H1 (cell line): ENCODE results near the gene OR12D3. TPM values are rescaled to one million over a fixed set of nuclear protein-coding genes. Genes with fewer than 3 reads are reported as not detected.

Source experiments
- CTCF ChIA-PET: fragments of 300-600 bp; sonication (Branson Sonifier 250); formaldehyde crosslinking; loops from one replicate; lab custom pipeline; 2021; ENCODE audit not compliant: partially characterized antibody; lab: Charles Lee
- POLR2A ChIA-PET: fragments of 300-600 bp; sonication (Branson Sonifier 250); formaldehyde crosslinking; loops from one replicate; lab custom pipeline; 2021; ENCODE audit warnings: inconsistent platforms; ENCODE audit not compliant: partially characterized antibody; lab: Charles Lee
- DNase-seq, 2 experiments: peaks; one replicate each; pipeline versions ENCODE4 v3.0.0 to v3.0.0-alpha.2; 2010 to 2022; ENCODE audit warnings: low spot score in 2 of 2, low read depth in 1 of 2, mixed read lengths in 1 of 2
- FAIRE-seq: peaks from 2 replicates; lab custom pipeline; 2011; peaks lifted over from hg19 to GRCh38; lab: Jason Lieb, UNC
- H2AFZ ChIP-seq: 2 replicates; pipeline ENCODE4 v1.8.1; 2012; ENCODE audit warnings: low read length, inconsistent platforms
- H2AK5ac ChIP-seq: 2 replicates; pipeline ENCODE4 v1.6.1; 2013; ENCODE audit warnings: low read depth, low read length
- H2BK120ac ChIP-seq: replicated peaks from 2 replicates; pipeline ENCODE3; 2013; ENCODE audit warnings: low read depth, low read length, inconsistent platforms
- H2BK12ac ChIP-seq: 2 replicates; pipeline ENCODE4 v1.6.1; 2013; ENCODE audit warnings: low read depth, low read length
- H2BK15ac ChIP-seq: 2 replicates; pipeline ENCODE4 v1.6.1; 2013; ENCODE audit warnings: low read length
- H2BK20ac ChIP-seq: 2 replicates; pipeline ENCODE4 v1.6.1; 2013; ENCODE audit warnings: low read length
- H2BK5ac ChIP-seq: 2 replicates; pipeline ENCODE4 v1.6.1; 2013; ENCODE audit warnings: low read depth, low read length
- H3K14ac ChIP-seq: 2 replicates; pipeline ENCODE4 v1.6.1; 2013; ENCODE audit warnings: inconsistent platforms; ENCODE audit not compliant: insufficient read length
- H3K18ac ChIP-seq: 2 replicates; pipeline ENCODE4 v1.6.1; 2013; ENCODE audit warnings: low read length; ENCODE audit errors: extremely low read depth
- H3K23ac ChIP-seq: 2 replicates; pipeline ENCODE4 v1.6.1; 2013; ENCODE audit warnings: inconsistent platforms; ENCODE audit not compliant: insufficient read length
- H3K23me2 ChIP-seq: 2 replicates; pipeline ENCODE4 v1.6.1; 2013; ENCODE audit warnings: low read depth, low read length
- H3K27ac ChIP-seq: 2 replicates; pipeline ENCODE4 v1.6.1; 2011; ENCODE audit warnings: low read depth, low read length, inconsistent platforms
- H3K27me3 ChIP-seq, 4 experiments: replicated peaks in 1 of 4; 1 replicate in 1 of 4; 2 replicates in 3 of 4; pipeline versions ENCODE4 v1.6.1 to v1.8.1; 2011 to 2013; ENCODE audit warnings: low read length in 3 of 4, mild to moderate bottlenecking in 3 of 4, inconsistent platforms in 2 of 4, mixed read lengths in 2 of 4, moderate library complexity in 1 of 4; ENCODE audit not compliant: control insufficient read depth in 3 of 4, insufficient read depth in 3 of 4; ENCODE audit errors: extremely low read depth in 1 of 4
- H3K36me3 ChIP-seq, 4 experiments: 2 replicates each; pipeline versions ENCODE4 v1.6.1 to v1.8.1; 2011 to 2013; ENCODE audit warnings: mild to moderate bottlenecking in 4 of 4, low read length in 3 of 4, moderate library complexity in 2 of 4, control low read depth in 1 of 4, inconsistent platforms in 1 of 4; ENCODE audit not compliant: insufficient read depth in 4 of 4, control insufficient read depth in 2 of 4
- H3K4ac ChIP-seq: replicated peaks from 2 replicates; pipeline ENCODE3; 2013; ENCODE audit warnings: low read length, low read depth, mixed read lengths, inconsistent platforms; ENCODE audit not compliant: insufficient read length
- H3K4me1 ChIP-seq, 4 experiments: replicated peaks in 1 of 4; 1 replicate in 1 of 4; 2 replicates in 3 of 4; pipeline versions ENCODE4 v1.6.1 to v1.8.1; 2011 to 2013; ENCODE audit warnings: low read length in 3 of 4, inconsistent platforms in 2 of 4, mixed read lengths in 1 of 4; ENCODE audit not compliant: insufficient read depth in 4 of 4, control insufficient read depth in 3 of 4
- H3K4me2 ChIP-seq, 2 experiments: 2 replicates each; pipeline versions ENCODE4 v1.6.1 to v1.8.1; 2011 to 2013; ENCODE audit warnings: low read depth in 2 of 2, low read length in 2 of 2, control low read depth in 1 of 2, inconsistent platforms in 1 of 2, mild to moderate bottlenecking in 1 of 2; ENCODE audit not compliant: insufficient read depth in 1 of 2
- H3K4me3 ChIP-seq, 4 experiments: fragments of 200-600, 300-600 bp in 1 of 4; sonication (generic), shearing (Covaris generic), sonication (Bioruptor Twin) in 1 of 4; 2 replicates each; pipeline versions ENCODE4 v1.5.1 to v1.8.1; 2011 to 2016; ENCODE audit warnings: low read length in 4 of 4, low read depth in 3 of 4, control low read depth in 2 of 4, inconsistent platforms in 2 of 4, mild to moderate bottlenecking in 2 of 4, mixed read lengths in 1 of 4, moderate library complexity in 1 of 4; ENCODE audit not compliant: insufficient read depth in 2 of 4; ENCODE audit errors: extremely low read depth in 1 of 4
- H3K56ac ChIP-seq: replicated peaks from 2 replicates; pipeline ENCODE3; 2013; ENCODE audit warnings: low read depth, mild to moderate bottlenecking, mixed read lengths, low read length, inconsistent platforms; ENCODE audit not compliant: insufficient read length
- H3K79me1 ChIP-seq: 2 replicates; pipeline ENCODE4 v1.6.1; 2013; ENCODE audit warnings: low read depth, low read length, control low read depth
- H3K79me2 ChIP-seq, 2 experiments: 2 replicates each; pipeline versions ENCODE4 v1.6.1 to v1.8.1; 2012 to 2013; ENCODE audit warnings: low read length in 2 of 2, mild to moderate bottlenecking in 2 of 2, inconsistent platforms in 1 of 2; ENCODE audit not compliant: insufficient read depth in 2 of 2, control insufficient read depth in 1 of 2
- H3K9ac ChIP-seq, 4 experiments: replicated peaks in 1 of 4; 1 replicate in 1 of 4; 2 replicates in 3 of 4; pipeline versions ENCODE4 v1.6.1 to v1.8.1; 2011 to 2013; ENCODE audit warnings: low read depth in 3 of 4, low read length in 3 of 4, control low read depth in 2 of 4, mild to moderate bottlenecking in 2 of 4, moderate library complexity in 2 of 4, inconsistent platforms in 1 of 4; ENCODE audit errors: extremely low read depth in 1 of 4
- H3K9me3 ChIP-seq, 2 experiments: 2 replicates each; pipeline versions ENCODE4 v1.6.1 to v1.8.1; 2012 to 2013; ENCODE audit warnings: mild to moderate bottlenecking in 2 of 2, moderate library complexity in 2 of 2, control low read depth in 1 of 2, inconsistent platforms in 1 of 2, low read depth in 1 of 2, low read length in 1 of 2, mixed read lengths in 1 of 2; ENCODE audit not compliant: insufficient read depth in 2 of 2
- H4K20me1 ChIP-seq, 2 experiments: replicated peaks in 1 of 2; 2 replicates each; pipeline versions ENCODE3 to v1.8.1; 2011 to 2013; ENCODE audit warnings: inconsistent platforms in 2 of 2, low read length in 2 of 2, mild to moderate bottlenecking in 1 of 2; ENCODE audit not compliant: insufficient read depth in 2 of 2, control insufficient read depth in 1 of 2
- H4K5ac ChIP-seq: 2 replicates; pipeline ENCODE4 v1.6.1; 2013; ENCODE audit warnings: low read length, low read depth, mixed read lengths, inconsistent platforms; ENCODE audit not compliant: insufficient read length
- H4K8ac ChIP-seq: 2 replicates; pipeline ENCODE4 v1.8.0; 2013; ENCODE audit warnings: mild to moderate bottlenecking, moderate library complexity, low read length, inconsistent platforms; ENCODE audit not compliant: insufficient read depth; ENCODE audit errors: extremely low read depth
- H4K91ac ChIP-seq: replicated peaks from 2 replicates; pipeline ENCODE3; 2013; ENCODE audit warnings: low read length, mixed read lengths, inconsistent platforms; ENCODE audit not compliant: insufficient read length
- BRCA1 ChIP-seq: IDR thresholded peaks from 2 replicates; pipeline ENCODE4 v1.6.1; 2012; ENCODE audit warnings: low read depth, low read length, improper control_type of control experiment
- CEBPB ChIP-seq: IDR thresholded peaks from 2 replicates; pipeline ENCODE4 v1.6.1; 2012; ENCODE audit warnings: low read depth, low read length
- EP300 ChIP-seq, 2 experiments: IDR thresholded peaks; 1 replicate in 1 of 2; 2 replicates in 1 of 2; pipeline ENCODE4 v1.6.1; 2011 to 2012; ENCODE audit warnings: low read depth in 2 of 2, low read length in 2 of 2, mild to moderate bottlenecking in 2 of 2, borderline replicate concordance in 1 of 2, inconsistent platforms in 1 of 2, moderate library complexity in 1 of 2
- HDAC2 ChIP-seq, 2 experiments: fragments of 300-600 bp in 1 of 2; sonication (generic) in 1 of 2; IDR thresholded peaks; 2 replicates each; pipeline ENCODE4 v1.6.1; 2011 to 2012; ENCODE audit warnings: low read depth in 2 of 2, low read length in 2 of 2, mild to moderate bottlenecking in 2 of 2, moderate library complexity in 2 of 2, borderline replicate concordance in 1 of 2, inconsistent platforms in 1 of 2
- MAFK ChIP-seq: IDR thresholded peaks from 2 replicates; pipeline ENCODE4 v1.6.1; 2012; ENCODE audit warnings: low read depth, mild to moderate bottlenecking, improper control_type of control experiment, low read length
- RBBP5 ChIP-seq: IDR thresholded peaks from 2 replicates; pipeline ENCODE4 v1.7.1; 2012; ENCODE audit warnings: low read depth, mild to moderate bottlenecking, inconsistent platforms, low read length, moderate library complexity, borderline replicate concordance
- RXRA ChIP-seq: IDR thresholded peaks from 2 replicates; pipeline ENCODE4 v1.6.1; 2011; ENCODE audit warnings: low read depth, mild to moderate bottlenecking, low read length, moderate library complexity; ENCODE audit not compliant: insufficient read depth
- TCF12 ChIP-seq: IDR thresholded peaks from 2 replicates; pipeline ENCODE4 v1.6.1; 2011; ENCODE audit warnings: low read depth, mild to moderate bottlenecking, low read length
- polyA plus RNA-seq, 7 experiments: library from polyadenylated mRNA; depleted of rRNA in 3 of 7; stranded (reverse) in 5 of 7; unstranded in 2 of 7; fragments of >200 nt in 5 of 7; fragments of 200-250 nt in 2 of 7; gene quantifications; 1 replicate in 5 of 7; 2 replicates in 1 of 7; 4 replicates in 1 of 7; pipeline versions ENCODE4 v1.2.1 to v1.2.3, GENCODE V29; 2011 to 2013; ENCODE audit warnings: missing spikeins in 2 of 7, mixed read lengths in 2 of 7
- total RNA-seq: library from RNA; stranded (reverse); fragmentation: NEBNext Ultra II Directional; extraction: Animal tissue kit (Norgen Biotek cat#: 25700); gene quantifications from 2 replicates; pipeline ENCODE4 v1.2.1, GENCODE V29; 2021
- TF ChIP-seq, protein P1 (sequence below): IDR thresholded peaks from 2 replicates; pipeline ENCODE4 v1.6.1; 2012; ENCODE audit warnings: inconsistent platforms
- TF ChIP-seq, protein P2 (sequence below): IDR thresholded peaks from 2 replicates; pipeline ENCODE4 v1.6.1; 2011; ENCODE audit warnings: low read depth, mild to moderate bottlenecking, low read length; ENCODE audit not compliant: insufficient read depth
- TF ChIP-seq, protein P3 (sequence below), 3 experiments: IDR thresholded peaks; 1 replicate in 2 of 3; 2 replicates in 1 of 3; pipeline versions ENCODE4 v1.5.1 to v1.6.1; 2011; ENCODE audit warnings: low read length in 3 of 3, mild to moderate bottlenecking in 3 of 3, inconsistent platforms in 2 of 3, low read depth in 1 of 3, moderate library complexity in 1 of 3; ENCODE audit not compliant: insufficient read depth in 1 of 3; ENCODE audit errors: control extremely low read depth in 1 of 3

Gene OR12D3
- total and polyA plus RNA-seq, 2 of the 8 experiments (the other 6 are each of a cell fraction or from before 2014, with no cell fraction given) = not detected

DNA sequence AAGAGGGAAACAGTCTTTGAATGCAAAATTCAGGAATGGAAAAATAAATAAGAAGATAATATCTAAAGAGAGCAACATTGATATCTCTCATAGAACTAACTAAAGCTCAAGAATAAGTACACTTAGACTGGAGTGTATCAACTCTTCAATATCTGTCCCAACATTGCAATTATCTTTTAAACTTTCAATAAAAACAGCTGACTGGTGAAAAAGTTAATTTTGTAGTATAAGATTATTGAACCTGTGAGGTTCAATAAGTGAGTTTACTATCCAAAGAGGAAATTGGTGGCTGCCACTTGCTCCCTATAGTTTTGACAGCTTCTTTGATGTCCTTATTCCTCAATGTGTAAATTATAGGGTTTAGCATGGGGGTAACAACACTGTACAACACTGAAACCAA is 20.1 kb downstream of the OR12D3 start:
- no peak overlapping the region for H4K91ac ChIP-seq
- H3K9me3 ChIP-seq = no peaks in the 10 kb centered on the region
- no peak overlapping the region for H2BK12ac ChIP-seq
- H2BK20ac ChIP-seq = no peak overlapping the region
- no peak overlapping the region for H4K5ac ChIP-seq
- no peaks in the 10 kb centered on the region for H3K79me2 ChIP-seq
- H3K4ac ChIP-seq = no peak overlapping the region
- H3K23me2 ChIP-seq = no peaks in the 10 kb centered on the region
- no peak overlapping the region for H2BK15ac ChIP-seq
- CTCF ChIA-PET = no interaction called here
- H3K27ac ChIP-seq = no peak overlapping the region
- H2BK120ac ChIP-seq = no peak overlapping the region
- H3K4me3 ChIP-seq = no peak overlapping the region
- H3K23ac ChIP-seq = no peak overlapping the region
- H3K14ac ChIP-seq = no peak overlapping the region
- no peaks in the 10 kb centered on the region for H3K36me3 ChIP-seq
- H4K8ac ChIP-seq = no peak overlapping the region
- peaks cover 0 to 2% (median 0%) of the 10 kb centered on the region in 4 experiments; a peak in 1 of 7 replicates for H3K4me1 ChIP-seq
- no peaks in the 10 kb centered on the region for H4K20me1 ChIP-seq
- no peak overlapping the region for H3K4me2 ChIP-seq
- H3K9ac ChIP-seq = no peak overlapping the region
- H3K56ac ChIP-seq = no peak overlapping the region
- DNase-seq = no peak
- H2AK5ac ChIP-seq = no peak overlapping the region
- no peak for FAIRE-seq
- no peaks in the 10 kb centered on the region for H3K27me3 ChIP-seq
- POLR2A ChIA-PET = no interaction called here
- no peak overlapping the region for H3K18ac ChIP-seq
- no peaks in the 10 kb centered on the region for H3K79me1 ChIP-seq
- no peak overlapping the region for H2BK5ac ChIP-seq
- H2AFZ ChIP-seq = no peak overlapping the region
- no peak for TF ChIP-seq TCF12
- TF ChIP-seq MAFK = no peak
- TF ChIP-seq CEBPB = no peak
- TF ChIP-seq, protein P1, sequence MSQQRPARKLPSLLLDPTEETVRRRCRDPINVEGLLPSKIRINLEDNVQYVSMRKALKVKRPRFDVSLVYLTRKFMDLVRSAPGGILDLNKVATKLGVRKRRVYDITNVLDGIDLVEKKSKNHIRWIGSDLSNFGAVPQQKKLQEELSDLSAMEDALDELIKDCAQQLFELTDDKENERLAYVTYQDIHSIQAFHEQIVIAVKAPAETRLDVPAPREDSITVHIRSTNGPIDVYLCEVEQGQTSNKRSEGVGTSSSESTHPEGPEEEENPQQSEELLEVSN = no peak
- TF ChIP-seq, protein P2, sequence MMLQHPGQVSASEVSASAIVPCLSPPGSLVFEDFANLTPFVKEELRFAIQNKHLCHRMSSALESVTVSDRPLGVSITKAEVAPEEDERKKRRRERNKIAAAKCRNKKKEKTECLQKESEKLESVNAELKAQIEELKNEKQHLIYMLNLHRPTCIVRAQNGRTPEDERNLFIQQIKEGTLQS = no peak
- no peak for TF ChIP-seq EP300 (IDR thresholded peaks at IDR 0.05; ENCODE audit: borderline replicate concordance in 1 of 2, low read depth in 2 of 2, low read length in 2 of 2)
- no peak for TF ChIP-seq RXRA
- TF ChIP-seq BRCA1 = no peak
- no peak for TF ChIP-seq RBBP5
- TF ChIP-seq, protein P3, sequence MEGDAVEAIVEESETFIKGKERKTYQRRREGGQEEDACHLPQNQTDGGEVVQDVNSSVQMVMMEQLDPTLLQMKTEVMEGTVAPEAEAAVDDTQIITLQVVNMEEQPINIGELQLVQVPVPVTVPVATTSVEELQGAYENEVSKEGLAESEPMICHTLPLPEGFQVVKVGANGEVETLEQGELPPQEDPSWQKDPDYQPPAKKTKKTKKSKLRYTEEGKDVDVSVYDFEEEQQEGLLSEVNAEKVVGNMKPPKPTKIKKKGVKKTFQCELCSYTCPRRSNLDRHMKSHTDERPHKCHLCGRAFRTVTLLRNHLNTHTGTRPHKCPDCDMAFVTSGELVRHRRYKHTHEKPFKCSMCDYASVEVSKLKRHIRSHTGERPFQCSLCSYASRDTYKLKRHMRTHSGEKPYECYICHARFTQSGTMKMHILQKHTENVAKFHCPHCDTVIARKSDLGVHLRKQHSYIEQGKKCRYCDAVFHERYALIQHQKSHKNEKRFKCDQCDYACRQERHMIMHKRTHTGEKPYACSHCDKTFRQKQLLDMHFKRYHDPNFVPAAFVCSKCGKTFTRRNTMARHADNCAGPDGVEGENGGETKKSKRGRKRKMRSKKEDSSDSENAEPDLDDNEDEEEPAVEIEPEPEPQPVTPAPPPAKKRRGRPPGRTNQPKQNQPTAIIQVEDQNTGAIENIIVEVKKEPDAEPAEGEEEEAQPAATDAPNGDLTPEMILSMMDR (IDR thresholded peaks at IDR 0.05; ENCODE audit: control extremely low read depth in 1 of 3, insufficient read depth in 1 of 3, low read depth in 1 of 3, low read length in 3 of 3) = no peak
- TF ChIP-seq HDAC2 (IDR thresholded peaks at IDR 0.05; ENCODE audit: borderline replicate concordance in 1 of 2, low read depth in 2 of 2, low read length in 2 of 2) = no peak
